IMR-90 (cell line): ENCODE measurements around the gene FAM177A1. TPM values are rescaled to one million over a fixed set of nuclear protein-coding genes. Genes with fewer than 3 reads are reported as not detected.

Experiments used
- ATAC-seq: fragments of 200-7000 bp; cut with Tn5 transposase; 2 replicates; pipeline ENCODE4 v1.9.1; 2020; ENCODE audit warnings: low read depth, mild to moderate bottlenecking, moderate library complexity
- BruUV-seq: library from RNA; stranded (reverse); fragments of 400-500 nt; replicated peaks from 2 replicates; lab custom pipeline; 2021; lab: Mats Ljungman, UMichigan
- CTCF ChIA-PET: fragments of 300-600 bp; formaldehyde crosslinking; extraction: SDS; loops from one replicate; lab custom pipeline; 2021; ENCODE audit warnings: antibody characterized with exemption; lab: Yijun Ruan, JAX
- POLR2A ChIA-PET: fragments of 300-600 bp; sonication (Branson Sonifier 250); formaldehyde crosslinking; loops from one replicate; lab custom pipeline; 2022; ENCODE audit warnings: antibody characterized with exemption; ENCODE audit not compliant: unreplicated experiment; lab: Charles Lee
- DNase-seq: peaks from one replicate; pipeline ENCODE4 v3.0.0; 2013
- H2AFZ ChIP-seq: replicated peaks from 2 replicates; pipeline ENCODE3; 2013; ENCODE audit warnings: low read length, mild to moderate bottlenecking; ENCODE audit not compliant: poor library complexity
- H2AK5ac ChIP-seq: 2 replicates; pipeline ENCODE4 v1.6.1; 2013; ENCODE audit warnings: low read depth, low read length, inconsistent platforms
- H2AK9ac ChIP-seq: replicated peaks from 2 replicates; pipeline ENCODE3; 2013; ENCODE audit warnings: mild to moderate bottlenecking, low read depth, low read length, moderate library complexity; ENCODE audit not compliant: poor library complexity
- H2BK120ac ChIP-seq: 2 replicates; pipeline ENCODE4 v1.6.1; 2013; ENCODE audit warnings: low read depth, low read length, inconsistent platforms
- H2BK15ac ChIP-seq: 3 replicates; pipeline ENCODE4 v1.6.1; 2013; ENCODE audit warnings: low read depth, low read length, inconsistent platforms
- H2BK20ac ChIP-seq: 2 replicates; pipeline ENCODE4 v1.6.1; 2013; ENCODE audit warnings: low read depth, mild to moderate bottlenecking, inconsistent platforms, low read length, moderate library complexity
- H2BK5ac ChIP-seq: 2 replicates; pipeline ENCODE4 v1.6.1; 2013; ENCODE audit warnings: mild to moderate bottlenecking, low read depth, low read length, inconsistent platforms; ENCODE audit not compliant: poor library complexity, severe bottlenecking
- H3K14ac ChIP-seq: replicated peaks from 2 replicates; pipeline ENCODE4 v1.6.1; 2013; ENCODE audit warnings: low read depth, low read length, inconsistent platforms
- H3K18ac ChIP-seq: 2 replicates; pipeline ENCODE4 v1.6.1; 2013; ENCODE audit warnings: low read depth, low read length, control low read depth
- H3K23ac ChIP-seq: 2 replicates; pipeline ENCODE4 v1.6.1; 2013; ENCODE audit warnings: low read depth, low read length, inconsistent platforms
- H3K27ac ChIP-seq: 2 replicates; pipeline ENCODE4 v1.5.1; 2013; ENCODE audit warnings: mild to moderate bottlenecking, control low read depth, low read length; ENCODE audit not compliant: insufficient read depth
- H3K27me3 ChIP-seq: 2 replicates; pipeline ENCODE4 v1.6.1; 2013; ENCODE audit warnings: low read length; ENCODE audit not compliant: control insufficient read depth, insufficient read depth
- H3K36me3 ChIP-seq: 2 replicates; pipeline ENCODE4 v1.6.1; 2013; ENCODE audit warnings: low read length, mixed read lengths; ENCODE audit not compliant: control insufficient read depth, insufficient read depth
- H3K4ac ChIP-seq: 2 replicates; pipeline ENCODE4 v1.6.1; 2013; ENCODE audit warnings: low read depth, low read length, inconsistent platforms
- H3K4me1 ChIP-seq: 2 replicates; pipeline ENCODE4 v1.6.1; 2013; ENCODE audit warnings: low read length, mixed read lengths; ENCODE audit not compliant: control insufficient read depth, insufficient read depth
- H3K4me2 ChIP-seq: 2 replicates; pipeline ENCODE4 v1.6.1; 2013; ENCODE audit warnings: low read depth, mild to moderate bottlenecking, control low read depth, low read length, moderate library complexity
- H3K4me3 ChIP-seq: 2 replicates; pipeline ENCODE4 v1.5.1; 2013; ENCODE audit warnings: low read depth, mild to moderate bottlenecking, control low read depth, low read length, moderate library complexity; ENCODE audit not compliant: insufficient read depth
- H3K56ac ChIP-seq: 2 replicates; pipeline ENCODE4 v1.6.1; 2013; ENCODE audit warnings: low read length, inconsistent platforms; ENCODE audit not compliant: insufficient read depth; ENCODE audit errors: extremely low read depth
- H3K79me1 ChIP-seq, 2 experiments: 2 replicates each; pipeline ENCODE4 v1.6.1; 2013; ENCODE audit warnings: low read length in 2 of 2, inconsistent platforms in 1 of 2, low read depth in 1 of 2
- H3K9ac ChIP-seq: 2 replicates; pipeline ENCODE4 v1.6.1; 2013; ENCODE audit warnings: low read depth, low read length, control low read depth
- H3K9me1 ChIP-seq: 2 replicates; pipeline ENCODE4 v1.6.1; 2013; ENCODE audit warnings: low read length, inconsistent platforms; ENCODE audit not compliant: insufficient read depth
- H3K9me3 ChIP-seq: 2 replicates; pipeline ENCODE4 v1.6.1; 2013; ENCODE audit warnings: low read length; ENCODE audit not compliant: control insufficient read depth, insufficient read depth
- H4K20me1 ChIP-seq: 2 replicates; pipeline ENCODE4 v1.6.1; 2013; ENCODE audit warnings: low read length, inconsistent platforms; ENCODE audit not compliant: insufficient read depth
- H4K5ac ChIP-seq: 2 replicates; pipeline ENCODE4 v1.6.1; 2013; ENCODE audit warnings: mild to moderate bottlenecking, low read depth, low read length, control low read depth
- H4K8ac ChIP-seq, 2 experiments: 2 replicates each; pipeline ENCODE4 v1.6.1; 2013; ENCODE audit warnings: low read depth in 2 of 2, low read length in 2 of 2, control low read depth in 1 of 2, inconsistent platforms in 1 of 2
- H4K91ac ChIP-seq: 2 replicates; pipeline ENCODE4 v1.6.1; 2013; ENCODE audit warnings: low read depth, low read length, inconsistent platforms; ENCODE audit not compliant: insufficient read depth
- MAFK ChIP-seq: IDR thresholded peaks from 2 replicates; pipeline ENCODE4 v1.6.1; 2012; ENCODE audit warnings: low read depth, low read length, improper control_type of control experiment
- NFE2L2 ChIP-seq: fragments of 150-350 bp; IDR thresholded peaks from 2 replicates; pipeline ENCODE4 v1.6.1; 2016; ENCODE audit warnings: low read depth, mild to moderate bottlenecking, low read length
- WGBS, 2 experiments: methylation state at CpG; one replicate each; pipeline versions ENCODE4 v1.1.5 to v1.1.7; 2013; ENCODE audit warnings: missing lambda C conversion rate in 2 of 2; ENCODE audit not compliant: insufficient read length in 1 of 2; ENCODE audit errors: extremely low coverage in 2 of 2; 5-methylcytosine and 5-hydroxymethylcytosine counted together
- dilution Hi-C: fragments of 300-500 bp; cut with HindIII; formaldehyde crosslinking; loops from one replicate; pipeline ENCODE4 v1.14.3; 2018; ENCODE audit warnings: low sequenced_read_pairs; ENCODE audit not compliant: unreplicated experiment
- in situ Hi-C: fragments of 300-500 bp; cut with MboI; formaldehyde crosslinking; loops from 3 replicates; pipeline ENCODE4 v1.14.3; 2019; ENCODE audit warnings: low sequenced_read_pairs, inconsistent platforms, mixed read lengths
- intact Hi-C: fragments of 100-400 bp; cut with micrococcal nuclease; formaldehyde crosslinking; loops from 2 replicates; pipeline ENCODE4 v1.10.0; 2022
- polyA plus RNA-seq, 3 experiments: library from polyadenylated mRNA; depleted of rRNA; stranded (reverse); fragments of >200 nt; gene quantifications; 2 replicates each; pipeline ENCODE4 v1.2.3, GENCODE V29; 2012; ENCODE audit warnings: low replicate concordance in 1 of 3
- total RNA-seq: library from RNA; depleted of rRNA; stranded (reverse); fragments of >200 nt; gene quantifications from 2 replicates; pipeline ENCODE4 v1.2.3, GENCODE V29; 2012
- TF ChIP-seq, protein P1 (sequence below): conservative IDR thresholded peaks from 2 replicates; pipeline ENCODE4 v1.5.1; 2012; ENCODE audit warnings: mild to moderate bottlenecking, low read depth, low read length, improper control_type of control experiment

FAM177A1 gene
- total and polyA plus RNA-seq, 2 of the 4 experiments (the other 2 are of a cell fraction) = 18.5 to 33.4 TPM

GRCh38 chr14:35001621-35002020 is 44.5 kb upstream of the FAM177A1 start:
- TF ChIP-seq, protein P1, sequence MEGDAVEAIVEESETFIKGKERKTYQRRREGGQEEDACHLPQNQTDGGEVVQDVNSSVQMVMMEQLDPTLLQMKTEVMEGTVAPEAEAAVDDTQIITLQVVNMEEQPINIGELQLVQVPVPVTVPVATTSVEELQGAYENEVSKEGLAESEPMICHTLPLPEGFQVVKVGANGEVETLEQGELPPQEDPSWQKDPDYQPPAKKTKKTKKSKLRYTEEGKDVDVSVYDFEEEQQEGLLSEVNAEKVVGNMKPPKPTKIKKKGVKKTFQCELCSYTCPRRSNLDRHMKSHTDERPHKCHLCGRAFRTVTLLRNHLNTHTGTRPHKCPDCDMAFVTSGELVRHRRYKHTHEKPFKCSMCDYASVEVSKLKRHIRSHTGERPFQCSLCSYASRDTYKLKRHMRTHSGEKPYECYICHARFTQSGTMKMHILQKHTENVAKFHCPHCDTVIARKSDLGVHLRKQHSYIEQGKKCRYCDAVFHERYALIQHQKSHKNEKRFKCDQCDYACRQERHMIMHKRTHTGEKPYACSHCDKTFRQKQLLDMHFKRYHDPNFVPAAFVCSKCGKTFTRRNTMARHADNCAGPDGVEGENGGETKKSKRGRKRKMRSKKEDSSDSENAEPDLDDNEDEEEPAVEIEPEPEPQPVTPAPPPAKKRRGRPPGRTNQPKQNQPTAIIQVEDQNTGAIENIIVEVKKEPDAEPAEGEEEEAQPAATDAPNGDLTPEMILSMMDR = no peak
- peak; percentile 93 for TF ChIP-seq MAFK
- no peak for TF ChIP-seq NFE2L2
- no CpG with 5 or more reads among the region's 2 CpGs for WGBS, 2 experiments

More at GRCh38 chr14:35001621-35002020, 44.5 kb upstream of the FAM177A1 start:
- no peak overlapping the region for H2BK5ac ChIP-seq
- no TSS peak for BruUV-seq
- H2AK5ac ChIP-seq = no peak overlapping the region
- H3K36me3 ChIP-seq = peaks cover 22% of the 10 kb centered on the region
- H3K9ac ChIP-seq = no peak overlapping the region
- no peaks in the 10 kb centered on the region for H4K20me1 ChIP-seq
- H2AK9ac ChIP-seq = no peak overlapping the region
- H3K4me1 ChIP-seq = 0 out of 2 replicates have a peak, but pooled peaks cover 2% of the 10 kb centered on the region
- no peak overlapping the region for H3K14ac ChIP-seq
- no peak overlapping the region for H3K27ac ChIP-seq
- no peak overlapping the region for H2BK15ac ChIP-seq
- ChIA-PET POLR2A (no interaction called here), CTCF (no interaction called here)
- H3K4me3 ChIP-seq = no peak overlapping the region
- no peaks in the 10 kb centered on the region for H3K9me3 ChIP-seq
- ATAC-seq = no peak
- H2BK120ac ChIP-seq = no peak overlapping the region
- no peak overlapping the region for H3K18ac ChIP-seq
- no peak for DNase-seq
- H3K9me1 ChIP-seq = no peaks in the 10 kb centered on the region
- H4K5ac ChIP-seq = no peak overlapping the region
- H2BK20ac ChIP-seq = no peak overlapping the region
- intact Hi-C loops (no loop called here), in situ Hi-C loops (loop anchor here (10.0 kb wide), 1 partner anchor 397 kb away; no protein-coding TSS in a partner anchor), dilution Hi-C loops (no loop called here)
- no peak overlapping the region for H3K56ac ChIP-seq
- H4K91ac ChIP-seq = no peak overlapping the region
- no peaks in the 10 kb centered on the region for H3K27me3 ChIP-seq
- peaks cover 4 to 20% of the 10 kb centered on the region in 2 experiments for H3K79me1 ChIP-seq
- no peak overlapping the region for H4K8ac ChIP-seq
- H3K4me2 ChIP-seq = no peak overlapping the region
- H3K4ac ChIP-seq = no peak overlapping the region
- H2AFZ ChIP-seq = no peak overlapping the region
- no peak overlapping the region for H3K23ac ChIP-seq
